Tibial nerve (tissue), 4 donors: Measurements from ENCODE around the gene BCAS3. TPM values are rescaled to one million over a fixed set of nuclear protein-coding genes. Genes with fewer than 3 reads are reported as not detected.
"Not testable (repeated sequence)": the region's sequence is repeated elsewhere in the genome, so short reads cannot be mapped to it uniquely, and the experiment has no call there.

Experiments used
- DNase-seq, 2 donors: peaks; one replicate each; pipeline ENCODE4 v3.0.0-alpha.2; 2019; ENCODE audit warnings: low spot score in 2 of 2
- H3K27ac ChIP-seq, 4 donors: fragments of 200-600 bp; sonication (generic) in 3 of 4; one replicate each; pipeline ENCODE4 v1.5.1; 2017 to 2019; ENCODE audit warnings: mild to moderate bottlenecking in 1 of 4
- H3K27me3 ChIP-seq, 2 donors: fragments of 200-600 bp; sonication (generic) in 1 of 2; one replicate each; pipeline versions ENCODE4 v1.5.1 to v1.6.0; 2017 to 2019
- H3K36me3 ChIP-seq, 3 donors: fragments of 200-600 bp; sonication (generic); one replicate each; pipeline ENCODE4 v1.5.1; 2018 to 2019
- H3K4me1 ChIP-seq, 4 donors: fragments of 200-600 bp; sonication (generic) in 3 of 4; one replicate each; pipeline ENCODE4 v1.5.1; 2017 to 2019
- H3K4me3 ChIP-seq, 4 donors: fragments of 200-600 bp; sonication (generic) in 3 of 4; one replicate each; pipeline ENCODE4 v1.5.1; 2017 to 2019; ENCODE audit warnings: mild to moderate bottlenecking in 1 of 4, moderate library complexity in 1 of 4
- H3K9me3 ChIP-seq, 4 donors: fragments of 200-600 bp; sonication (generic) in 3 of 4; one replicate each; pipeline ENCODE4 v1.5.1; 2017 to 2019
- CTCF ChIP-seq, 5 experiments: fragments of 200-600 bp in 3 of 5; fragments of 450-650 bp in 2 of 5; sonication (generic) in 3 of 5; IDR thresholded peaks; one replicate each; pipeline ENCODE4 v1.5.1; 2016 to 2019; ENCODE audit warnings: antibody characterized with exemption in 5 of 5, mild to moderate bottlenecking in 3 of 5, moderate library complexity in 2 of 5
- EP300 ChIP-seq, 2 donors: sonication (generic); formaldehyde crosslinking; IDR thresholded peaks; one replicate each; pipeline ENCODE4 v1.6.1; 2017; ENCODE audit warnings: antibody characterized with exemption in 2 of 2, mild to moderate bottlenecking in 1 of 2
- POLR2A ChIP-seq, 2 donors: fragments of 450-650 bp; IDR thresholded peaks; one replicate each; pipeline ENCODE4 v1.6.1; 2017; ENCODE audit warnings: antibody characterized with exemption in 2 of 2, mild to moderate bottlenecking in 2 of 2, moderate library complexity in 2 of 2
- WGBS, 2 donors: methylation state at CpG; one replicate each; pipeline ENCODE4 v1.1.5; 2018; 5-methylcytosine and 5-hydroxymethylcytosine counted together
- total RNA-seq, 4 donors: library from RNA; depleted of rRNA; stranded (reverse); fragments of >200 nt; gene quantifications; one replicate each; pipeline ENCODE4 v1.1.0, GENCODE V29; 2016

BCAS3 gene
- total RNA-seq, 4 donors from 2014 or later: 26.4 to 48.1 (median 44.8) TPM

GRCh38 chr17:60993497-60993896 lies 315.8 kb downstream of the BCAS3 start:
- WGBS, 2 donors: 36 to 40% methylated on average over 3 of the region's 3 CpGs
- DNase-seq: no peak
- no peaks in the 10 kb centered on the region for H3K27me3 ChIP-seq
- H3K4me3 ChIP-seq: no peak overlapping the region
- peaks cover 0 to 4% (median 0%) of the 10 kb centered on the region in 3 donors for H3K36me3 ChIP-seq
- no peaks in the 10 kb centered on the region for H3K4me1 ChIP-seq
- no peak overlapping the region for H3K27ac ChIP-seq
- H3K9me3 ChIP-seq: no peaks in the 10 kb centered on the region
- TF ChIP-seq EP300 (IDR thresholded peaks at IDR 0.05): no peak
- TF ChIP-seq CTCF (IDR thresholded peaks at IDR 0.05): no peak
- TF ChIP-seq POLR2A (IDR thresholded peaks at IDR 0.05): no peak

- Histone ChIP-seq H3K4me3 (no peak overlapping the region), H3K27me3 (no peaks in the 10 kb centered on the region), H3K4me1 (peaks cover 0 to 1% (median 0%) of the 10 kb centered on the region in 4 donors), H3K27ac (no peak overlapping the region), H3K36me3 (no peaks in the 10 kb centered on the region), H3K9me3 (no peaks in the 10 kb centered on the region)
- DNase-seq: no peak
- TF ChIP-seq EP300 (IDR thresholded peaks at IDR 0.05): no peak
- no peak for TF ChIP-seq CTCF (IDR thresholded peaks at IDR 0.05)
- no peak for TF ChIP-seq POLR2A (IDR thresholded peaks at IDR 0.05)
Measured at GRCh38 chr17:60995680-60996079, 318.0 kb downstream of the BCAS3 start.

GRCh38 chr17:61000911-61001310 lies 323.3 kb downstream of the BCAS3 start:
- no peak for TF ChIP-seq EP300 (IDR thresholded peaks at IDR 0.05)
- no peak for TF ChIP-seq POLR2A (IDR thresholded peaks at IDR 0.05)
- peak in 2 of 5 experiments; percentile 13 to 35 for TF ChIP-seq CTCF (IDR thresholded peaks at IDR 0.05)
- Histone ChIP-seq H3K4me1 (peaks cover 0 to 14% (median 0%) of the 10 kb centered on the region in 4 donors), H3K9me3 (no peaks in the 10 kb centered on the region), H3K27ac (no peak overlapping the region), H3K27me3 (no peaks in the 10 kb centered on the region), H3K4me3 (no peak overlapping the region), H3K36me3 (no peaks in the 10 kb centered on the region)
- WGBS, 2 donors: 21 to 27% methylated on average over 2 of the region's 2 CpGs
- DNase-seq: no peak

- Histone ChIP-seq H3K27ac (no peak overlapping the region), H3K4me1 (peaks cover 0 to 17% (median 0%) of the 10 kb centered on the region in 4 donors), H3K9me3 (no peaks in the 10 kb centered on the region), H3K36me3 (no peaks in the 10 kb centered on the region), H3K4me3 (no peak overlapping the region), H3K27me3 (no peaks in the 10 kb centered on the region)
- 0% methylated on average over 1 of the region's 1 CpG for WGBS, 2 donors
- TF ChIP-seq CTCF (IDR thresholded peaks at IDR 0.05): peak; percentile 28 to 55 (median 39)
- TF ChIP-seq POLR2A (IDR thresholded peaks at IDR 0.05): no peak
- DNase-seq: no peak
Measured at GRCh38 chr17:61002316-61002736, 324.7 kb downstream of the BCAS3 start.

- DNase-seq: no peak
- H3K27ac ChIP-seq: no peak overlapping the region
- 72 to 74% methylated on average over 5 of the region's 5 CpGs for WGBS, 2 donors
- no peaks in the 10 kb centered on the region for H3K27me3 ChIP-seq
- no peak overlapping the region for H3K4me3 ChIP-seq
- no peaks in the 10 kb centered on the region for H3K36me3 ChIP-seq
- TF ChIP-seq POLR2A (IDR thresholded peaks at IDR 0.05) (no peak), CTCF (IDR thresholded peaks at IDR 0.05) (no peak), EP300 (IDR thresholded peaks at IDR 0.05) (no peak)
- no peaks in the 10 kb centered on the region for H3K9me3 ChIP-seq
- peaks cover 0 to 45% (median 11%) of the 10 kb centered on the region in 4 donors for H3K4me1 ChIP-seq
Measured at GRCh38 chr17:61005358-61005757, 327.7 kb downstream of the BCAS3 start.

GRCh38 chr17:61005958-61006357 lies 328.3 kb downstream of the BCAS3 start:
- H3K27ac ChIP-seq, DNase-seq, H3K36me3 ChIP-seq, H3K4me3 ChIP-seq, H3K9me3 ChIP-seq, H3K27me3 ChIP-seq: not testable (repeated sequence)
- WGBS, 2 donors: 96 to 97% methylated on average over 3 of the region's 3 CpGs
- H3K4me1 ChIP-seq: peaks cover 0 to 41% (median 12%) of the 10 kb centered on the region in 4 donors
